ENCODE measurements around the gene MYO1A. TPM values are rescaled to one million over a fixed set of nuclear protein-coding genes. Genes with fewer than 3 reads are reported as not detected.
A peak's percentile ranks its signal among the peaks of the same experiment; 100 is the strongest.

Gene MYO1A
- total and polyA plus RNA-seq, 10 of the 15 experiments (the other 5 are each of a cell fraction or from before 2014, with no cell fraction given), result 0.01 to 0.34 (median 0.15) TPM; not detected in 2

GRCh38 chr12:57069523-57069922, 19.6 kb upstream of the MYO1A start (continued):
- peak; percentile 96 for TF ChIP-seq RAD21 (IDR thresholded peaks at IDR 0.05; ENCODE audit: insufficient read depth, low read depth, low read length)
- TF ChIP-seq TARDBP (IDR thresholded peaks at IDR 0.05; ENCODE audit: borderline replicate concordance), result 0 out of 2 replicates have a peak, but pooled peaks have one; percentile 52
- TF ChIP-seq SMC3 (IDR thresholded peaks at IDR 0.05; ENCODE audit: borderline replicate concordance, low read length), result peak; percentile 99
- 0 out of 2 replicates have a peak, but pooled peaks have one; percentile 22 for TF ChIP-seq DPF2 (IDR thresholded peaks at IDR 0.05)
- TF ChIP-seq YBX1 (IDR thresholded peaks at IDR 0.05), result no peak
- TF ChIP-seq YY1 (IDR thresholded peaks at IDR 0.05; ENCODE audit: low read depth, low read length), result peak; percentile 71; the same call in 1 of the 2 replicates
- 0 out of 2 replicates have a peak, but pooled peaks have one; percentile 39 for TF ChIP-seq IRF4 (IDR thresholded peaks at IDR 0.05; ENCODE audit: low read depth, low read length)
- TF ChIP-seq WRNIP1 (IDR thresholded peaks at IDR 0.05; ENCODE audit: borderline replicate concordance, low read depth, low read length), result peak; percentile 93; the same call in 1 of the 2 replicates
- no peak for TF ChIP-seq ASH2L (IDR thresholded peaks at IDR 0.05; ENCODE audit: borderline replicate concordance, low read depth)
- TF ChIP-seq EZH2 (IDR thresholded peaks at IDR 0.05; ENCODE audit: borderline replicate concordance, control insufficient read depth, low read depth, low read length), result no peak
- TF ChIP-seq CBFB (IDR thresholded peaks at IDR 0.05; ENCODE audit: low read depth), result peak; percentile 22; the same call in 1 of the 2 replicates
- TF ChIP-seq BHLHE40 (IDR thresholded peaks at IDR 0.05; ENCODE audit: borderline replicate concordance in 1 of 2, low read depth in 2 of 2, low read length in 1 of 2), result peak in 1 of 2 experiments; percentile 45; a peak in 2 of 4 replicates
- TF ChIP-seq CTCF (IDR thresholded peaks at IDR 0.05 in 2 of 3, conservative IDR thresholded peaks at IDR 0.05 in 1 of 3; ENCODE audit: control insufficient read depth in 2 of 3, extremely low read depth in 1 of 3, insufficient read depth in 1 of 3, low read depth in 3 of 3, low read length in 3 of 3), result peak; percentile 81 to 92 (median 89)

Measured in GM12878 (cell line).